Endothelial cell of umbilical vein (primary cell): ENCODE measurements around the gene UBTD1. TPM values are rescaled to one million over a fixed set of nuclear protein-coding genes. Genes with fewer than 3 reads are reported as not detected.

Experiments used
- BruUV-seq: library from RNA; stranded (reverse); fragments of 400-500 nt; replicated peaks from 2 replicates; lab custom pipeline; 2021; lab: Mats Ljungman, UMichigan
- CTCF ChIA-PET: fragments of 300-600, 350-600 bp; sonication (Branson Sonifier 250); formaldehyde crosslinking; loops from one replicate; lab custom pipeline; 2021; ENCODE audit warnings: antibody characterized with exemption, inconsistent platforms; lab: Charles Lee
- POLR2A ChIA-PET: fragments of 300-600, 350-600 bp; sonication (Branson Sonifier 250); formaldehyde crosslinking; loops from one replicate; lab custom pipeline; 2021; ENCODE audit warnings: antibody characterized with exemption, inconsistent platforms; lab: Charles Lee
- DNase-seq: peaks from one replicate; pipeline ENCODE4 v3.0.0-alpha.2; 2011; ENCODE audit warnings: low read depth, low spot score
- FAIRE-seq: peaks from 2 replicates; lab custom pipeline; 2011; peaks lifted over from hg19 to GRCh38; lab: Jason Lieb, UNC
- H2AFZ ChIP-seq: 2 replicates; pipeline ENCODE4 v1.6.0; 2012; ENCODE audit warnings: low read depth, low read length, control low read depth, inconsistent platforms
- H3K27ac ChIP-seq: 2 replicates; pipeline ENCODE4 v1.5.1; 2011; ENCODE audit warnings: low read depth, mild to moderate bottlenecking, control low read depth, low read length, moderate library complexity; ENCODE audit not compliant: insufficient read depth
- H3K27me3 ChIP-seq, 2 experiments: 2 replicates each; pipeline versions ENCODE4 v1.6.0 to v1.6.1; 2011; ENCODE audit warnings: low read length in 2 of 2, mixed read lengths in 1 of 2; ENCODE audit not compliant: control insufficient read depth in 2 of 2, insufficient read depth in 2 of 2
- H3K36me3 ChIP-seq, 2 experiments: 2 replicates in 1 of 2; 3 replicates in 1 of 2; pipeline ENCODE4 v1.5.1; 2011; ENCODE audit warnings: low read length in 2 of 2, mild to moderate bottlenecking in 1 of 2, moderate library complexity in 1 of 2; ENCODE audit not compliant: control insufficient read depth in 2 of 2, insufficient read depth in 2 of 2; ENCODE audit errors: extremely low read depth in 1 of 2
- H3K4me1 ChIP-seq: 3 replicates; pipeline ENCODE4 v1.5.1; 2011; ENCODE audit warnings: mild to moderate bottlenecking, low read length; ENCODE audit not compliant: control insufficient read depth, insufficient read depth; ENCODE audit errors: extremely low read depth
- H3K4me2 ChIP-seq: 2 replicates; pipeline ENCODE4 v1.6.1; 2011; ENCODE audit warnings: low read length, control low read depth, mixed read lengths; ENCODE audit not compliant: insufficient read depth
- H3K4me3 ChIP-seq, 3 experiments: fragments of 200-600 bp in 1 of 3; sonication (generic), shearing (Covaris generic) in 1 of 3; replicated peaks in 1 of 3; 2 replicates each; pipeline ENCODE4 v1.5.1; 2011 to 2016; ENCODE audit warnings: control low read depth in 3 of 3, low read length in 3 of 3, mild to moderate bottlenecking in 2 of 3, inconsistent platforms in 1 of 3, low read depth in 1 of 3, moderate library complexity in 1 of 3; ENCODE audit not compliant: insufficient read depth in 1 of 3
- H3K79me2 ChIP-seq: 2 replicates; pipeline ENCODE4 v1.6.0; 2012; ENCODE audit warnings: low read length, inconsistent platforms; ENCODE audit not compliant: control insufficient read depth, insufficient read depth
- H3K9ac ChIP-seq: replicated peaks from 2 replicates; pipeline ENCODE3; 2011; ENCODE audit warnings: low read length, control low read depth; ENCODE audit not compliant: insufficient read depth; ENCODE audit errors: extremely low read depth
- H3K9me1 ChIP-seq: replicated peaks from 3 replicates; pipeline ENCODE4 v1.6.0; 2011; ENCODE audit warnings: mild to moderate bottlenecking, low read length; ENCODE audit not compliant: control insufficient read depth, insufficient read depth; ENCODE audit errors: extremely low read depth
- H3K9me3 ChIP-seq: replicated peaks from 2 replicates; pipeline ENCODE4 v1.5.1; 2012; ENCODE audit warnings: low read length, inconsistent platforms; ENCODE audit not compliant: control insufficient read depth, insufficient read depth
- H4K20me1 ChIP-seq: replicated peaks from 2 replicates; pipeline ENCODE3; 2011; ENCODE audit warnings: mild to moderate bottlenecking, low read length; ENCODE audit not compliant: control insufficient read depth, insufficient read depth; ENCODE audit errors: extremely low read depth
- CTCF ChIP-seq, 2 donors: IDR thresholded peaks; 1 replicate in 1 of 2; 2 replicates in 1 of 2; pipeline ENCODE4 v1.5.1; 2011; ENCODE audit warnings: low read length in 2 of 2, mild to moderate bottlenecking in 2 of 2, moderate library complexity in 2 of 2, control low read depth in 1 of 2, inconsistent platforms in 1 of 2, low read depth in 1 of 2; ENCODE audit not compliant: insufficient read depth in 1 of 2; ENCODE audit errors: extremely low read depth in 1 of 2
- EZH2 ChIP-seq: IDR thresholded peaks from 2 replicates; pipeline ENCODE4 v1.6.1; 2012; ENCODE audit warnings: borderline replicate concordance, low read depth, mild to moderate bottlenecking, moderate library complexity, low read length, inconsistent platforms; ENCODE audit not compliant: severe bottlenecking
- JUN ChIP-seq: IDR thresholded peaks from 2 replicates; pipeline ENCODE4 v1.6.1; 2011; ENCODE audit warnings: borderline replicate concordance, low read depth; ENCODE audit not compliant: insufficient read length, insufficient read depth
- POLR2AphosphoS5 ChIP-seq: IDR thresholded peaks from 2 replicates; pipeline ENCODE4 v1.6.1; 2012; ENCODE audit warnings: low read depth, mild to moderate bottlenecking, control low read depth, low read length, moderate library complexity; ENCODE audit not compliant: insufficient read depth
- dilution Hi-C: fragments of 300-500 bp; cut with MboI; formaldehyde crosslinking; loops from one replicate; pipeline ENCODE4 v1.15.0; 2019; ENCODE audit warnings: low sequenced_read_pairs; ENCODE audit not compliant: extremely low pct_ligation_motif_present
- intact Hi-C: fragments of 100-400 bp; cut with micrococcal nuclease; formaldehyde crosslinking; loops from one replicate; pipeline ENCODE4 v1.10.0; 2022
- polyA plus RNA-seq, 4 experiments: library from polyadenylated mRNA; depleted of rRNA in 3 of 4; stranded (reverse) in 3 of 4; unstranded in 1 of 4; fragments of >200 nt; gene quantifications; 2 replicates each; pipeline versions ENCODE4 v1.2.1 to v1.2.3, GENCODE V29; 2011 to 2012; ENCODE audit warnings: missing spikeins in 1 of 4
- total RNA-seq: library from RNA; stranded (reverse); gene quantifications from 2 replicates; pipeline ENCODE4 v1.2.3, GENCODE V29; 2021

Gene UBTD1
- total and polyA plus RNA-seq, 2 donors (not counting 3 experiments of a cell fraction or from before 2014, with no cell fraction given), result 42.6 to 63.7 TPM

- BruUV-seq, result no TSS peak
- Histone ChIP-seq H3K9ac (no peak overlapping the region), H3K4me2 (no peak overlapping the region), H3K9me1 (no peaks in the 10 kb centered on the region), H3K27ac (no peak overlapping the region), H3K4me1 (peaks cover 3% of the 10 kb centered on the region), H3K9me3 (no peaks in the 10 kb centered on the region), H3K79me2 (no peaks in the 10 kb centered on the region), H4K20me1 (no peaks in the 10 kb centered on the region), H3K36me3 (peaks cover 45 to 70% of the 10 kb centered on the region in 2 experiments), H3K4me3 (no peak overlapping the region), H2AFZ (no peak overlapping the region), H3K27me3 (no peaks in the 10 kb centered on the region)
- POLR2A ChIA-PET, result interaction anchor here (1.1 kb wide), 1 partner anchor 91 kb away, joined by 5 read pairs; no protein-coding TSS in a partner anchor
- TF ChIP-seq JUN (no peak), POLR2AphosphoS5 (no peak), CTCF (IDR thresholded peaks at IDR 0.05; ENCODE audit: extremely low read depth in 1 of 2, insufficient read depth in 1 of 2, low read depth in 1 of 2, low read length in 2 of 2) (no peak), EZH2 (no peak)
- no peak for FAIRE-seq
- intact Hi-C loops (loop anchor here (2.0 kb wide), 1 partner anchor 80 kb away; no protein-coding TSS in a partner anchor), dilution Hi-C loops (no loop called here)
- DNase-seq, result no peak
- CTCF ChIA-PET, result interaction anchor here (1.2 to 2.6 kb wide), 6 partner anchors 11 to 150 kb away, joined by 3 to 14 read pairs (median 6); partner anchors contain the start of gene ANKRD2
These were observed 36.4 kb upstream of the UBTD1 start for GRCh38 chr10:97462309-97462708.
